PFSK-1 (cell line): ENCODE measurements around the gene TGM4. TPM values are rescaled to one million over a fixed set of nuclear protein-coding genes. Genes with fewer than 3 reads are reported as not detected.

Experiments
- FOXP2 ChIP-seq: optimal IDR thresholded peaks from 2 replicates; pipeline ENCODE3; 2011; ENCODE audit warnings: borderline replicate concordance, control low read depth, inconsistent platforms; ENCODE audit not compliant: insufficient read depth; ENCODE audit errors: extremely low read length, extremely low read depth
- POLR2AphosphoS5 ChIP-seq: IDR thresholded peaks from 2 replicates; pipeline ENCODE4 v1.6.1; 2012; ENCODE audit warnings: low read depth, mild to moderate bottlenecking, control low read depth, low read length, moderate library complexity
- REST ChIP-seq, 2 experiments: IDR thresholded peaks; 2 replicates each; pipeline versions ENCODE4 v1.6.1 to v1.8.0; 2011 to 2012; ENCODE audit warnings: low read depth in 2 of 2, low read length in 2 of 2, control low read depth in 1 of 2, inconsistent platforms in 1 of 2, mild to moderate bottlenecking in 1 of 2, moderate library complexity in 1 of 2; ENCODE audit not compliant: insufficient read depth in 1 of 2
- SIN3A ChIP-seq: IDR thresholded peaks from 2 replicates; pipeline ENCODE4 v1.6.1; 2012; ENCODE audit warnings: mild to moderate bottlenecking, low read length, moderate library complexity, borderline replicate concordance; ENCODE audit not compliant: insufficient read depth
- TAF1 ChIP-seq: IDR thresholded peaks from 2 replicates; pipeline ENCODE4 v1.6.1; 2012; ENCODE audit warnings: low read length, control low read depth, borderline replicate concordance; ENCODE audit not compliant: insufficient read depth
- polyA plus RNA-seq: library from polyadenylated mRNA; unstranded; fragments of >200 nt; gene quantifications from one replicate; pipeline ENCODE4 v1.2.1, GENCODE V29; 2012; ENCODE audit warnings: low read depth, missing spikeins; ENCODE audit not compliant: insufficient read length

The TGM4 gene
- polyA plus RNA-seq: not detected

GRCh38 chr3:44874308-44874707 is at the start of gene TGM4:
TSS of gene TGM4 (plus strand) at chr3:44874608. CDS start at chr3:44874679, 71 bp downstream.
- TF ChIP-seq SIN3A (no peak), REST (IDR thresholded peaks at IDR 0.05; ENCODE audit: insufficient read depth in 1 of 2, low read depth in 2 of 2, low read length in 2 of 2) (no peak), FOXP2 (no peak), POLR2AphosphoS5 (no peak), TAF1 (no peak)

GRCh38 chr3:44825264-44825925 is 49.0 kb upstream of the TGM4 start:
- no peak for TF ChIP-seq TAF1
- no peak for TF ChIP-seq SIN3A
- no peak for TF ChIP-seq FOXP2
- TF ChIP-seq REST (IDR thresholded peaks at IDR 0.05; ENCODE audit: insufficient read depth in 1 of 2, low read depth in 2 of 2, low read length in 2 of 2): no peak

GRCh38 chr3:44827196-44827595 is 47.2 kb upstream of the TGM4 start:
- no peak for TF ChIP-seq FOXP2
- no peak for TF ChIP-seq TAF1
- no peak for TF ChIP-seq SIN3A
- TF ChIP-seq REST (IDR thresholded peaks at IDR 0.05; ENCODE audit: insufficient read depth in 1 of 2, low read depth in 2 of 2, low read length in 2 of 2): no peak
- no peak for TF ChIP-seq POLR2AphosphoS5

GRCh38 chr3:44831232-44831631 is 43.2 kb upstream of the TGM4 start:
- no peak for TF ChIP-seq REST (IDR thresholded peaks at IDR 0.05; ENCODE audit: insufficient read depth in 1 of 2, low read depth in 2 of 2, low read length in 2 of 2)
- no peak for TF ChIP-seq SIN3A
- TF ChIP-seq FOXP2: no peak
- TF ChIP-seq TAF1: no peak
- TF ChIP-seq POLR2AphosphoS5: no peak
